ENCODE measurements around the gene LENG9. TPM values are rescaled to one million over a fixed set of nuclear protein-coding genes. Genes with fewer than 3 reads are reported as not detected.
A peak's percentile ranks its signal among the peaks of the same experiment; 100 is the strongest.

The LENG9 gene
- total RNA-seq, 1 donor from 2014 or later, result 7.2 TPM

GRCh38 chr19:54415901-54416673 lies 47.5 kb downstream of the LENG9 start:
- Histone ChIP-seq H3K27me3 (peaks cover 74% of the 10 kb centered on the region), H3K27ac (no peak overlapping the region), H3K9me3 (no peaks in the 10 kb centered on the region), H3K4me3 (no peak overlapping the region), H3K4me1 (no peaks in the 10 kb centered on the region), H3K36me3 (no peaks in the 10 kb centered on the region)
- TF ChIP-seq CTCF (IDR thresholded peaks at IDR 0.05), result no peak
- ATAC-seq (no peak), DNase-seq (no peak)
- intact Hi-C loops (cut with DNase I), result no loop called here

- H3K4me3 ChIP-seq, result no peak within 1 kb of the TSS
- DNase-seq, result no peak
- peaks cover 72% of the 10 kb centered on the region for H3K27me3 ChIP-seq
- no peaks in the 10 kb centered on the region for H3K4me1 ChIP-seq
- no peaks in the 10 kb centered on the region for H3K36me3 ChIP-seq
- no peak for ATAC-seq
- H3K9me3 ChIP-seq, result no peaks in the 10 kb centered on the region
- peak; percentile 23 for TF ChIP-seq CTCF (IDR thresholded peaks at IDR 0.05)
- intact Hi-C loops (cut with DNase I), result no loop called here
- H3K27ac ChIP-seq, result no peak within 1 kb of the TSS
Measured at GRCh38 chr19:54415208-54415900, 48.2 kb downstream of the LENG9 start, which contains the start of gene TTYH1. Gene TTYH1, plus strand, starts transcription at chr19:54415464. Its CDS starts 89 bp downstream, at chr19:54415553.

- DNase-seq (no peak), ATAC-seq (no peak)
- H3K4me1 ChIP-seq, result no peaks in the 10 kb centered on the region
- peaks cover 68% of the 10 kb centered on the region for H3K27me3 ChIP-seq
- no peak overlapping the region for H3K4me3 ChIP-seq
- TF ChIP-seq CTCF (IDR thresholded peaks at IDR 0.05), result no peak
- intact Hi-C loops (cut with DNase I), result no loop called here
- H3K36me3 ChIP-seq, result no peaks in the 10 kb centered on the region
- H3K27ac ChIP-seq, result no peak overlapping the region
- no peaks in the 10 kb centered on the region for H3K9me3 ChIP-seq
Measured at GRCh38 chr19:54414156-54414555, 49.4 kb downstream of the LENG9 start.

- H3K4me1 ChIP-seq, result no peaks in the 10 kb centered on the region
- no peaks in the 10 kb centered on the region for H3K9me3 ChIP-seq
- peaks cover 59% of the 10 kb centered on the region for H3K27me3 ChIP-seq
- DNase-seq, result no peak
- H3K36me3 ChIP-seq, result no peaks in the 10 kb centered on the region
- no peak overlapping the region for H3K4me3 ChIP-seq
- intact Hi-C loops (cut with DNase I), result no loop called here
- ATAC-seq, result no peak
- no peak overlapping the region for H3K27ac ChIP-seq
- no peak for TF ChIP-seq CTCF (IDR thresholded peaks at IDR 0.05)
Measured at GRCh38 chr19:54412877-54413276, 50.7 kb downstream of the LENG9 start.

Other genes starting within 250 kb of the LENG9 start
- 61.5 TPM for gene LILRB3, start 240.8 kb downstream of the LENG9 start, total RNA-seq
- 21.4 TPM for gene LILRA6, start 221.0 kb downstream of the LENG9 start, total RNA-seq
- 9.1 TPM for gene LILRB5, start 206.5 kb downstream of the LENG9 start, total RNA-seq
- 18.8 TPM for gene LILRB2, start 182.7 kb downstream of the LENG9 start, total RNA-seq
- gene LILRA5, start 150.6 kb downstream of the LENG9 start, total RNA-seq, result 13.5 TPM
- 4.8 TPM for gene LILRA4, start 124.6 kb downstream of the LENG9 start, total RNA-seq
- 87.8 TPM for gene LAIR1, start 98.8 kb downstream of the LENG9 start, total RNA-seq
- not detected for gene TTYH1, start 48.3 kb downstream of the LENG9 start, total RNA-seq
- gene LENG8, start 14.6 kb downstream of the LENG9 start, total RNA-seq, result 191 TPM
- gene CDC42EP5, start 9.5 kb upstream of the LENG9 start, total RNA-seq, result 38.2 TPM
- not detected for gene LAIR2, start 39.1 kb upstream of the LENG9 start, total RNA-seq
- gene LILRA2, start 110.0 kb upstream of the LENG9 start, total RNA-seq, result 15.4 TPM
- 4.7 TPM for gene LILRA1, start 129.9 kb upstream of the LENG9 start, total RNA-seq
- 23.6 TPM for gene LILRB1, start 166.7 kb upstream of the LENG9 start, total RNA-seq
- 29.8 TPM for gene LILRB4, start 199.2 kb upstream of the LENG9 start, total RNA-seq

Measured in upper lobe of right lung (tissue), 1 donor.